A549 (cell line): ENCODE results near the gene MZT1. TPM values are rescaled to one million over a fixed set of nuclear protein-coding genes. Genes with fewer than 3 reads are reported as not detected.

Experiments
- ATAC-seq, 2 experiments: fragments of 200-7000 bp in 1 of 2; fragments of >200 bp in 1 of 2; cut with Nextera tagmentation in 1 of 2; cut with Tn5 transposase in 1 of 2; 3 replicates each; pipeline versions ENCODE4 v1.8.0 to v1.9.1; 2018 to 2020; ENCODE audit warnings: mild to moderate bottlenecking in 1 of 2, moderate library complexity in 1 of 2
- CTCF ChIA-PET: fragments of 300-600 bp; sonication (Branson Sonifier 250); formaldehyde crosslinking; extraction: SDS; loops from one replicate; lab custom pipeline; 2021; ENCODE audit warnings: antibody characterized with exemption, inconsistent platforms; lab: Yijun Ruan, JAX
- POLR2A ChIA-PET: fragments of 350-600 bp; formaldehyde crosslinking; extraction: SDS; loops from one replicate; lab custom pipeline; 2021; ENCODE audit warnings: antibody characterized with exemption, inconsistent platforms; lab: Yijun Ruan, JAX
- DNase-seq, 2 experiments: peaks; one replicate each; pipeline versions ENCODE4 v3.0.0 to v3.0.0-alpha.2; 2011 to 2016; ENCODE audit warnings: low read depth in 1 of 2, low spot score in 1 of 2
- FAIRE-seq: peaks from 2 replicates; lab custom pipeline; 2011; peaks lifted over from hg19 to GRCh38; lab: Jason Lieb, UNC
- H3K27ac ChIP-seq, 2 experiments: fragments of >200 bp; sonication (Bioruptor Twin); formaldehyde crosslinking; 3 replicates each; pipeline ENCODE4 v1.5.1; 2016 to 2017
- H3K4me1 ChIP-seq: fragments of >200 bp; sonication (Bioruptor Twin); formaldehyde crosslinking; 3 replicates; pipeline ENCODE4 v1.6.1; 2016
- H3K4me2 ChIP-seq: fragments of >200 bp; sonication (Bioruptor Twin); formaldehyde crosslinking; 3 replicates; pipeline ENCODE4 v1.6.1; 2016
- H3K4me3 ChIP-seq: fragments of >200 bp; sonication (Bioruptor Twin); formaldehyde crosslinking; 3 replicates; pipeline ENCODE4 v1.5.1; 2016
- H3K9me3 ChIP-seq: fragments of >200 bp; sonication (Bioruptor Twin); formaldehyde crosslinking; 3 replicates; pipeline ENCODE4 v1.6.1; 2016
- ATOH8 ChIP-seq: fragments of 250-450 bp; sonication (Bioruptor Pico); IDR thresholded peaks from 2 replicates; pipeline ENCODE4 v1.5.0; 2020; ENCODE audit warnings: low read depth, mild to moderate bottlenecking, moderate library complexity
- BCL3 ChIP-seq: fragments of >200 bp; sonication (Bioruptor Twin); formaldehyde crosslinking; IDR thresholded peaks from 3 replicates; pipeline ENCODE4 v1.6.1; 2016
- CBX2 ChIP-seq: fragments of 200-600 bp; sonication (generic); IDR thresholded peaks from 2 replicates; pipeline ENCODE4 v1.6.1; 2016; ENCODE audit warnings: low read depth, mild to moderate bottlenecking, borderline replicate concordance
- CBX8 ChIP-seq: fragments of 200-600 bp; sonication (generic); IDR thresholded peaks from 2 replicates; pipeline ENCODE4 v1.6.1; 2016
- CHD2 ChIP-seq: fragments of 150-350 bp; IDR thresholded peaks from 2 replicates; pipeline ENCODE4 v1.6.1; 2014; ENCODE audit warnings: low read length; ENCODE audit not compliant: partially characterized antibody
- CTCF ChIP-seq: fragments of >200 bp; sonication (Bioruptor Twin); formaldehyde crosslinking; IDR thresholded peaks from 3 replicates; pipeline ENCODE4 v1.5.1; 2016
- EP300 ChIP-seq, 2 experiments: fragments of >200 bp; sonication (Bioruptor Twin); formaldehyde crosslinking; IDR thresholded peaks; 2 replicates in 1 of 2; 3 replicates in 1 of 2; pipeline ENCODE4 v1.6.1; 2016 to 2017
- FOSL2 ChIP-seq, 2 experiments: fragments of 450-650 bp in 1 of 2; fragments of >200 bp in 1 of 2; sonication (Bioruptor Twin) in 1 of 2; formaldehyde crosslinking; IDR thresholded peaks; 2 replicates each; pipeline versions ENCODE4 v1.5.0 to v1.6.1; 2016 to 2020; ENCODE audit warnings: mild to moderate bottlenecking in 1 of 2, moderate library complexity in 1 of 2
- HOXB13 ChIP-seq: fragments of 250-450 bp; sonication (Bioruptor Pico); IDR thresholded peaks from 2 replicates; pipeline ENCODE4 v1.5.0; 2020; ENCODE audit warnings: low read depth, mild to moderate bottlenecking, moderate library complexity
- JUN ChIP-seq, 2 experiments: fragments of >200 bp; sonication (Bioruptor Twin); formaldehyde crosslinking; IDR thresholded peaks; 2 replicates in 1 of 2; 3 replicates in 1 of 2; pipeline ENCODE4 v1.6.1; 2016 to 2017
- MAZ ChIP-seq: fragments of 150-350 bp; IDR thresholded peaks from 2 replicates; pipeline ENCODE4 v1.6.1; 2014; ENCODE audit warnings: antibody characterized with exemption, low read depth, low read length, borderline replicate concordance
- NR3C1 ChIP-seq: fragments of >200 bp; sonication (Bioruptor Twin); formaldehyde crosslinking; IDR thresholded peaks from 3 replicates; pipeline ENCODE4 v1.6.1; 2017
- RAD21 ChIP-seq, 2 experiments: fragments of >200 bp in 1 of 2; sonication (Bioruptor Twin) in 1 of 2; formaldehyde crosslinking in 1 of 2; IDR thresholded peaks in 1 of 2; conservative IDR thresholded peaks in 1 of 2; 2 replicates in 1 of 2; 3 replicates in 1 of 2; pipeline ENCODE4 v1.6.1; 2012 to 2018; ENCODE audit warnings: inconsistent platforms in 1 of 2
- TP53 ChIP-seq: fragments of 250-450 bp; sonication (Bioruptor Pico); IDR thresholded peaks from 2 replicates; pipeline ENCODE4 v1.5.0; 2021; ENCODE audit warnings: mild to moderate bottlenecking, moderate library complexity
- ZFP36 ChIP-seq: fragments of 450-650 bp; IDR thresholded peaks from 2 replicates; pipeline ENCODE4 v1.6.1; 2014; ENCODE audit warnings: borderline replicate concordance; ENCODE audit not compliant: partially characterized antibody
- WGBS: methylation state at CpG from one replicate; pipeline ENCODE4 v1.1.6; 2017; ENCODE audit errors: missing lambda C conversion rate; 5-methylcytosine and 5-hydroxymethylcytosine counted together
- polyA plus RNA-seq, 4 experiments: library from polyadenylated mRNA; depleted of rRNA in 3 of 4; stranded (reverse); fragments of >200 nt; fragmentation: RNase III in 1 of 4; extraction: RNeasy Plus Mini Kit Qiagen cat#74134 plus additional on column Dnase treatment in 1 of 4; gene quantifications; 2 replicates in 3 of 4; 3 replicates in 1 of 4; pipeline ENCODE4 v1.2.3, GENCODE V29; 2011 to 2017
- TF ChIP-seq, protein P1 (sequence below): fragments of 150-350 bp; IDR thresholded peaks from 2 replicates; pipeline ENCODE4 v1.6.1; 2014; ENCODE audit warnings: low read depth, mild to moderate bottlenecking, low read length

MZT1 gene
- polyA plus RNA-seq, 2 of the 4 experiments (the other 2 are of a cell fraction), result 17.8 to 19.5 TPM

- FAIRE-seq, result no peak
- ChIA-PET CTCF (no interaction called here), POLR2A (interaction anchor here (0.6 kb wide), 1 partner anchor 68 kb away, joined by 3 read pairs; no protein-coding TSS in a partner anchor)
- no peak for ATAC-seq
- no peak for DNase-seq
- no peak overlapping the region for H3K4me2 ChIP-seq
- TF ChIP-seq CBX2, result no peak
- no peak overlapping the region for H3K4me3 ChIP-seq
- 9% methylated on average over 3 of the region's 3 CpGs for WGBS
- no peaks in the 10 kb centered on the region for H3K4me1 ChIP-seq
- H3K27ac ChIP-seq, result no peak overlapping the region
- no peaks in the 10 kb centered on the region for H3K9me3 ChIP-seq
Observed at GRCh38 chr13:72686766-72687165, 40.7 kb downstream of the MZT1 start.

- TF ChIP-seq, protein P1, sequence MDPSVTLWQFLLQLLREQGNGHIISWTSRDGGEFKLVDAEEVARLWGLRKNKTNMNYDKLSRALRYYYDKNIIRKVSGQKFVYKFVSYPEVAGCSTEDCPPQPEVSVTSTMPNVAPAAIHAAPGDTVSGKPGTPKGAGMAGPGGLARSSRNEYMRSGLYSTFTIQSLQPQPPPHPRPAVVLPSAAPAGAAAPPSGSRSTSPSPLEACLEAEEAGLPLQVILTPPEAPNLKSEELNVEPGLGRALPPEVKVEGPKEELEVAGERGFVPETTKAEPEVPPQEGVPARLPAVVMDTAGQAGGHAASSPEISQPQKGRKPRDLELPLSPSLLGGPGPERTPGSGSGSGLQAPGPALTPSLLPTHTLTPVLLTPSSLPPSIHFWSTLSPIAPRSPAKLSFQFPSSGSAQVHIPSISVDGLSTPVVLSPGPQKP, result no peak
- TF ChIP-seq CBX2, result no peak
- TF ChIP-seq BCL3, result no peak
- TF ChIP-seq JUN (IDR thresholded peaks at IDR 0.05), result no peak
- no peak for TF ChIP-seq FOSL2 (IDR thresholded peaks at IDR 0.05)
- TF ChIP-seq FOSL2 (CRISPR knock-in tag; IDR thresholded peaks at IDR 0.05), result no peak
- TF ChIP-seq CHD2, result no peak
- TF ChIP-seq NR3C1, result no peak
- no peak for TF ChIP-seq ATOH8 (CRISPR knock-in tag)
- no peak for TF ChIP-seq MAZ
- no peak for TF ChIP-seq RAD21 (conservative IDR thresholded peaks at IDR 0.05 in 1 of 2, IDR thresholded peaks at IDR 0.05 in 1 of 2)
- no peak for TF ChIP-seq CBX8
- no peak for TF ChIP-seq EP300 (IDR thresholded peaks at IDR 0.05)
- ChIA-PET POLR2A (no interaction called here), CTCF (no interaction called here)
- no peaks in the 10 kb centered on the region for H3K4me1 ChIP-seq
- H3K4me2 ChIP-seq, result no peak overlapping the region
- ATAC-seq (no peak), DNase-seq (no peak), FAIRE-seq (no peak)
- H3K4me3 ChIP-seq, result no peak overlapping the region
- WGBS, result 4% methylated on average over 1 of the region's 1 CpG
- H3K27ac ChIP-seq, result no peak overlapping the region
- no peaks in the 10 kb centered on the region for H3K9me3 ChIP-seq
Observed at GRCh38 chr13:72680353-72680752, 47.1 kb downstream of the MZT1 start.

DNA sequence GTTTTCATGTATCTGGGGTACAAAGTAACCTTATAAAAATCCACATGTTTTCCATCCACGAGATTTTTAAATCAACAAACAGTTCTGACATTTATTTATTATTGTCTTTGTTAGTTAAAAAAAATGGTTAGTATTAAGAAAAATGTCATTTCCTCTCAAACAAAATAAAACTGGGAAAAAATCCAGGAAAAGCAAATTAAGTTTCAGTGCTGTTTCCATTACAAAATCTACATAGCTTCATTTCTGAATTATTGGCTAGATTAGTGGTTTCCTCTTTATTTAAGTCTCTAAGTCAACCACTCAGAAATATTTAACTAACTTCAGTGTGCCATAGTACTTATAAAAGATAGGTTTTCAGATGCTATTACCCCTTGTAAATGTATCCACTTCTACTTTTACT is 49.1 kb downstream of the MZT1 start:
- Histone ChIP-seq H3K4me1 (no peaks in the 10 kb centered on the region), H3K9me3 (no peaks in the 10 kb centered on the region), H3K4me2 (no peak overlapping the region), H3K4me3 (no peak overlapping the region), H3K27ac (no peak overlapping the region)
- ATAC-seq (no peak), FAIRE-seq (no peak), DNase-seq (no peak)
- no peak for TF ChIP-seq TP53
- no peak for TF ChIP-seq HOXB13 (CRISPR knock-in tag)
- no peak for TF ChIP-seq CTCF
- TF ChIP-seq ZFP36, result no peak
- WGBS, result 0% methylated on average over 1 of the region's 1 CpG
- ChIA-PET POLR2A (no interaction called here), CTCF (no interaction called here)
